PC-3 (cell line): ENCODE measurements around the gene KCTD12. TPM values are rescaled to one million over a fixed set of nuclear protein-coding genes. Genes with fewer than 3 reads are reported as not detected.

Source experiments
- ATAC-seq: fragments of 200-7000 bp; cut with Tn5 transposase; 2 replicates; pipeline ENCODE4 v1.9.1; 2020; ENCODE audit warnings: mild to moderate bottlenecking, moderate library complexity
- BruUV-seq: library from RNA; stranded (reverse); fragments of 400-500 nt; replicated peaks from 2 replicates; lab custom pipeline; 2021; lab: Mats Ljungman, UMichigan
- CTCF ChIA-PET: fragments of 300-600 bp; sonication (Branson Sonifier 250); formaldehyde crosslinking; loops from one replicate; lab custom pipeline; 2022; ENCODE audit warnings: antibody characterized with exemption; lab: Charles Lee
- POLR2A ChIA-PET: fragments of 300-600 bp; sonication (Branson Sonifier 250); formaldehyde crosslinking; loops from one replicate; lab custom pipeline; 2022; ENCODE audit warnings: antibody characterized with exemption; ENCODE audit not compliant: unreplicated experiment; lab: Charles Lee
- DNase-seq: peaks from one replicate; pipeline ENCODE4 v3.0.0-alpha.2; 2015
- H2AFZ ChIP-seq: fragments of 300-600 bp; sonication (generic); 2 replicates; pipeline ENCODE4 v1.6.0; 2016; ENCODE audit warnings: antibody characterized with exemption, low read length
- H3F3A ChIP-seq: fragments of 300-600 bp; sonication (generic); one replicate; pipeline ENCODE4 v1.6.0; 2017; ENCODE audit warnings: antibody characterized with exemption, low read length, control low read depth, mild to moderate bottlenecking; ENCODE audit not compliant: unreplicated experiment
- H3K27ac ChIP-seq: fragments of 300-600 bp; sonication (generic); 2 replicates; pipeline ENCODE4 v1.5.1; 2016; ENCODE audit warnings: mild to moderate bottlenecking, low read length
- H3K27me3 ChIP-seq: fragments of 300-600 bp; sonication (generic); 2 replicates; pipeline ENCODE4 v1.6.1; 2016; ENCODE audit warnings: low read length, mixed read lengths
- H3K36me3 ChIP-seq: fragments of 300-600 bp; sonication (generic); 2 replicates; pipeline ENCODE4 v1.6.1; 2016; ENCODE audit warnings: low read depth, mixed run types, low read length, mixed read lengths
- H3K4me1 ChIP-seq: fragments of 300-600 bp; sonication (generic); 2 replicates; pipeline ENCODE4 v1.5.1; 2016; ENCODE audit warnings: low read length; ENCODE audit not compliant: insufficient read depth
- H3K4me2 ChIP-seq: fragments of 300-600 bp; sonication (generic); 2 replicates; pipeline ENCODE4 v1.6.0; 2016; ENCODE audit warnings: low read length
- H3K4me3 ChIP-seq: fragments of 300-600 bp; sonication (generic); 2 replicates; pipeline ENCODE4 v1.5.1; 2016; ENCODE audit warnings: mild to moderate bottlenecking, low read length, mixed read lengths
- H3K79me2 ChIP-seq: fragments of 300-600 bp; sonication (generic); 2 replicates; pipeline ENCODE4 v1.6.1; 2017; ENCODE audit warnings: low read length, mixed read lengths
- H3K9ac ChIP-seq: fragments of 300-600 bp; sonication (generic); 2 replicates; pipeline ENCODE4 v1.6.0; 2016; ENCODE audit warnings: mild to moderate bottlenecking, low read length
- H3K9me2 ChIP-seq: fragments of 300-600 bp; sonication (generic); replicated peaks from 2 replicates; pipeline ENCODE4 v1.6.1; 2016; ENCODE audit warnings: mixed run types, low read length, mixed read lengths
- H3K9me3 ChIP-seq: fragments of 300-600 bp; sonication (generic); 2 replicates; pipeline ENCODE4 v1.6.1; 2016; ENCODE audit warnings: low read length, mixed read lengths
- H4K20me1 ChIP-seq: fragments of 300-600 bp; sonication (generic); 2 replicates; pipeline ENCODE4 v1.6.1; 2016; ENCODE audit warnings: low read length, mixed read lengths
- EZH2 ChIP-seq: fragments of 300-600 bp; sonication (generic); IDR thresholded peaks from one replicate; pipeline ENCODE4 v1.6.1; 2017; ENCODE audit warnings: antibody characterized with exemption, mild to moderate bottlenecking, low read length; ENCODE audit not compliant: unreplicated experiment
- EZH2phosphoT487 ChIP-seq: fragments of 300-600 bp; sonication (generic); IDR thresholded peaks from 2 replicates; pipeline ENCODE4 v1.6.1; 2018; ENCODE audit warnings: mild to moderate bottlenecking, antibody characterized with exemption, low read length, borderline replicate concordance
- intact Hi-C: fragments of 100-400 bp; cut with micrococcal nuclease; formaldehyde crosslinking; loops from 2 replicates; pipeline ENCODE4 v1.9.0; 2023
- total RNA-seq: library from RNA; depleted of rRNA; stranded (reverse); fragments of >200 nt; gene quantifications from 2 replicates; pipeline ENCODE4 v1.2.3, GENCODE V29; 2014
- TF ChIP-seq, protein P1 (sequence below): fragments of 300-600 bp; sonication (generic); conservative IDR thresholded peaks from 2 replicates; pipeline ENCODE4 v1.5.1; 2017; ENCODE audit warnings: antibody characterized with exemption, low read depth, mild to moderate bottlenecking, low read length

KCTD12 gene
- total RNA-seq, 1 experiment from 2014 or later, result 7.0 TPM

DNA sequence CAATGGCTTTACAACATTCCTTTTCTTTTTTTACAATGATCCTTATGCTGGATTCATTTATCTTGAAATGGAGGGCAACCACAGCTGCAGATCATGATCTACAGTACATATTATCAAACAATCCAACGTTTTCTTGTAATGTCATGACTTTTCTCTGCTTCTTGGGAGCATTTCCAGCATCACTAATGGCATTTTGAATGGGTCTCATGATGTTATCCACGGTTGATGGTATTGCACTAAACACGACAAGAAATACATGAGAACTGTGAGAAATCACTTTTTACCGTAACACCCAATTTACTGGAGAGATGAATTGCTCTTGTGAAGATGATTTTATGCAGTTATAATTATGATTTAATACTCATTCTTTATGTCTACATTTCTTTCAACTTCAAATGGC lies 45.9 kb upstream of the KCTD12 start:
- Histone ChIP-seq H2AFZ (no peak overlapping the region), H3K4me2 (no peak overlapping the region), H3K9me3 (no peaks in the 10 kb centered on the region), H3K9me2 (no peaks in the 10 kb centered on the region), H3K4me1 (peaks cover 6% of the 10 kb centered on the region; the same call in 1 of the 2 replicates), H3K9ac (no peak overlapping the region), H3F3A (no peaks in the 10 kb centered on the region), H4K20me1 (no peaks in the 10 kb centered on the region), H3K27me3 (no peaks in the 10 kb centered on the region), H3K4me3 (no peak overlapping the region), H3K79me2 (no peaks in the 10 kb centered on the region), H3K36me3 (no peaks in the 10 kb centered on the region), H3K27ac (no peak overlapping the region)
- ChIA-PET POLR2A (no interaction called here), CTCF (no interaction called here)
- no peak for TF ChIP-seq EZH2phosphoT487
- TF ChIP-seq, protein P1, sequence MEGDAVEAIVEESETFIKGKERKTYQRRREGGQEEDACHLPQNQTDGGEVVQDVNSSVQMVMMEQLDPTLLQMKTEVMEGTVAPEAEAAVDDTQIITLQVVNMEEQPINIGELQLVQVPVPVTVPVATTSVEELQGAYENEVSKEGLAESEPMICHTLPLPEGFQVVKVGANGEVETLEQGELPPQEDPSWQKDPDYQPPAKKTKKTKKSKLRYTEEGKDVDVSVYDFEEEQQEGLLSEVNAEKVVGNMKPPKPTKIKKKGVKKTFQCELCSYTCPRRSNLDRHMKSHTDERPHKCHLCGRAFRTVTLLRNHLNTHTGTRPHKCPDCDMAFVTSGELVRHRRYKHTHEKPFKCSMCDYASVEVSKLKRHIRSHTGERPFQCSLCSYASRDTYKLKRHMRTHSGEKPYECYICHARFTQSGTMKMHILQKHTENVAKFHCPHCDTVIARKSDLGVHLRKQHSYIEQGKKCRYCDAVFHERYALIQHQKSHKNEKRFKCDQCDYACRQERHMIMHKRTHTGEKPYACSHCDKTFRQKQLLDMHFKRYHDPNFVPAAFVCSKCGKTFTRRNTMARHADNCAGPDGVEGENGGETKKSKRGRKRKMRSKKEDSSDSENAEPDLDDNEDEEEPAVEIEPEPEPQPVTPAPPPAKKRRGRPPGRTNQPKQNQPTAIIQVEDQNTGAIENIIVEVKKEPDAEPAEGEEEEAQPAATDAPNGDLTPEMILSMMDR, result no peak
- TF ChIP-seq EZH2, result no peak
- ATAC-seq (no peak), DNase-seq (no peak)
- no TSS peak for BruUV-seq
- intact Hi-C loops, result no loop called here

DNA sequence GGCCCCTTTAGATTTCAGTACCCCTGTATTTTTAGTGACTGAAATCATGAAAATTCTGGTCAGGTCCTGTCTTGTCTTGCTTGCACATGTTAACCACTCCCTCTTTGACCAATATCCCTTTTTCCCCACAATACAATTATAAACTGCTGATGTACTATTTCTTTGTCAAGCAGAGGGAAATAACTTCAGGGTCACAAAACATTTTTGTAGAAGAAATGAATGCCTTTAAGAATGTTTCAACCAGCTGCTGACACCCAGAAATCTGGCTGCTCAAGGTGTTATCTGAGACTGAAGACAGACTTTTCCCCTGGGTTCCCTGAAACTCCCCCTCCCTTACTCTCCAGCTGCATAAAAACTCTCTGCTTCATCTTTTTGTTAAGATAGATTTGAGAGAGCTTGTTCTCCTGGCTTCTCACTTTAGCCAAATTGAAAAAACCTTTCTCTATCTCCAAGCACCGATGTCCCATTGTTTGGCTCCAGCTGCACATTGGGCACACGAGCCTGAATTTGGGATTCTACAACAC lies 43.7 kb upstream of the KCTD12 start:
- Histone ChIP-seq H3K9ac (no peak overlapping the region), H3K79me2 (no peaks in the 10 kb centered on the region), H3K27ac (no peak overlapping the region), H3F3A (no peaks in the 10 kb centered on the region), H2AFZ (no peak overlapping the region), H3K4me2 (no peak overlapping the region), H4K20me1 (no peaks in the 10 kb centered on the region), H3K9me3 (no peaks in the 10 kb centered on the region), H3K27me3 (no peaks in the 10 kb centered on the region), H3K4me3 (no peak overlapping the region), H3K9me2 (no peaks in the 10 kb centered on the region), H3K36me3 (no peaks in the 10 kb centered on the region), H3K4me1 (no peaks in the 10 kb centered on the region)
- intact Hi-C loops, result no loop called here
- ChIA-PET CTCF (no interaction called here), POLR2A (no interaction called here)
- TF ChIP-seq, protein P1, result no peak
- TF ChIP-seq EZH2 (no peak), EZH2phosphoT487 (no peak)
- BruUV-seq, result no TSS peak
- DNase-seq (no peak), ATAC-seq (no peak)

DNA sequence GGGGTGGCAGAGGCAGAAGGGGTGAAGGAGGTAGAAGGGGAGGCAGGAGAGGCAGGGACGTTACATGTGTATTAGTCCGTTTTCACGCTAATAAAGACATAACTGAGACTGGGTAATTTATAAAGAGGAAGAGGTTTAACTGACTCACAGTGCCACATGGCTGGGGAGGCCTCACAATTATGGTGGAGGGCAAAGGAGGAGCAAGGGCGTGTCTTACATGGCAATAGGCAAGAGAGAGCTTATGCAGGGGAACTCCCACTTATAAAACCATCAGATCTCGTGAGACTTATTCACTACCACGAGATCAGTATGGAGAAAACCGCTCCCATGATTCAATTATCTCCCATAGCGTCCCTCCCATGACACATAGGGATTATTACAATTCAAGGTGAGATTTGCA lies 43.1 kb upstream of the KCTD12 start:
- Histone ChIP-seq H3K4me2 (no peak overlapping the region), H3F3A (no peaks in the 10 kb centered on the region), H3K36me3 (no peaks in the 10 kb centered on the region), H2AFZ (no peak overlapping the region), H3K4me1 (no peaks in the 10 kb centered on the region), H3K9me2 (no peaks in the 10 kb centered on the region), H3K4me3 (no peak overlapping the region), H3K79me2 (no peaks in the 10 kb centered on the region), H3K27me3 (no peaks in the 10 kb centered on the region), H3K9ac (no peak overlapping the region), H3K9me3 (no peaks in the 10 kb centered on the region), H4K20me1 (no peaks in the 10 kb centered on the region), H3K27ac (no peak overlapping the region)
- ATAC-seq, result no peak
- ChIA-PET CTCF (interaction anchor here (0.5 kb wide), 1 partner anchor 73 kb away, joined by 5 read pairs; no protein-coding TSS in a partner anchor), POLR2A (no interaction called here)
- TF ChIP-seq EZH2phosphoT487 (no peak), EZH2 (no peak)
- TF ChIP-seq, protein P1, result no peak
- intact Hi-C loops, result no loop called here
- BruUV-seq, result no TSS peak
- DNase-seq, result no peak
